Measurements from ENCODE around the gene TCF4.

TCF4 gene

DNA sequence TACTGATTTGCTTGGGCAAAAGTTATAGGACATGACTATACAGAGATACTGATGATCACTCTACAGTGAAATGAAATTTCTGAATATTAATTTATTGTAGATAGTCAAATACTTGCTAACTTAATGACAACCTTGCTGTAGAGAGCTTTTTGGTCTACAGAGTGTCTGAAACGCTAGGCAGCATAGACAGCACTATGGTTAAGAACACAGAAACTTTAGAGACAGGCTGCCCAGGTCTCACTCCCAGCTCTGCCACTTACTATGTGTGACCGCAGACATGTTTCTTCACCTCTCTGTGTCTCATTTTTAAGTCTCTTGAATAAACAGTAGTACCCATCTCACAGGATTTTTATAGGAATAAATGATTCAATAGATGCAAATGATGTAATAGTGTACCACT lies 247.0 kb downstream of the TCF4 start:
- no peak for DNase-seq

DNA sequence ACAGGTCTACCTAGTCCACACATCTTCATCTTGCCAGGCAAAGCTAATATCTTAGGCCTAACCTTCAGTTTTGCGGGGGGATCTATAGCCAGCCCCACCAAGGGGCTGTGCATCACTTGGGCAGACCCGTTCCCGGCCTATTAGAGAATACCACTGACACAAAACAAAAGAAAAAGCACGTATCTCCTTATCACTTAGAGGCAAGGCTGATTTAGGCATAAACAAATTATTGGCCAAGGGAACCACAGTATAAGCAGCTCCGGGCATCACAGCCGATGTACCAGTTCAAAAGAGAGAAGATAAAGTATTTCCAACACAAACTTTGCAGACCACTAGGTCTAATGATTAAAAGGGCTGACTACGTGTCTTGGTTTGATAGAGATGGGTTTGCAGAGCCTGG lies 248.0 kb downstream of the TCF4 start:
- DNase-seq: no peak

DNA sequence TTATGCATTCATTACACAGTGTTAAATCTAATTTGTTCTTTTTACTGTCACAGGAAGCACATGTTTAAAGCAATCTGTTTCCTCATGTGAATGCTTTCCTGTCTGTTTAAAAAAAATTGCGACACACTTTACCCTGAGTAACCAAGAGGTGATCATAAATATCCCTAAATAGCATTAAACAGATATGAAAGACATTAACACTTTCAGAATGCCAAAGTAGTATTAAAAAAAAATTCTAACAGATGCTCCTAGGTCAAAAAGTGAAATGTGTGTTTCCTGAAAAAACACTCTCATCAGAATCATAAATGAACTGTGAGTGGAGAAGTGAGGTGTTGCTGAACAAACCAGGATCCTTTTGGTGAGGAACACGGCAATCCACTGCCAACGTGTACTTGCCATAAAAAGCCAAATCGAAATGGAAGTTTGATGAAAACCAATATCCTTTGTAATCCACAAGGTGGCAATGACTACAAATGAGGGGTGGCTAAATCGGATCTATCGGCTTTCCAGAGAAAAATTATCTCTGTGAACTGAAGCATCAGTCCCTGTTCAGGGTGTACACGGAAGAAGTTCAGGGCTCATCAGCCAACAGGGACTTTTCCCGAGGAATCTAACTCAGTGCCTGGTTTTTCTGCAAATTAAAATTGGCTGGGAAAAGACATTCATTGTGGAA lies 248.9 kb downstream of the TCF4 start:
- DNase-seq: peak in 1 of 2 experiments; percentile 19

DNA sequence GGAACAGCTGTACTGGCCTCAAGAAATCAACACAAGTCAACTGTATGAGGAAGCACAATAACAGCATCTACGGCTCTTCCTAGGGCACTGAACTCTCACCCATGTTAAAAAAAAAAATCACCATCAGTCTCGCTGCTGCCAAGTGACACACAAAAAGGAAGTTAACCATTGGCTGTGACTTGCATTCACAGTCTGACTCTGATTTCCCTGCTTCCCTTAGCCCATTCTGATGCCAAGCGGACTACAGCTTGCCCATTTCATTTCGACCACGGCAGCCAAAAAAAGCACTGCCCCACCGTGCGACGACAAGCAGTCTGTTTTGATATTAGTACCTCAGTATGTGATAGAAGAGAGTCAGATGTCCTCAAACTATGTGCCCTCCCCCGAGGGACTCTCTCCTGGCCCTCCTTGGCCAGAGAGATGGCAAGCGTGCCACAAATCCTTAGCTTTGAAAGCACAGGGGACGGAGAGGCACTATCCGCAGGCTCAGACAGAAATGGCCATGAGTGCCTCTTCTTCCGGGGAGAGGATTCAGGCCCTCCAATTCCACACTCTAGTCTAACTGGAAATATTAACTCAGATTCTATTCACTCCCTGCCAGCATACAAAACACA lies 250.0 kb downstream of the TCF4 start:
- peak in 1 of 2 experiments; percentile 61 for DNase-seq

DNA sequence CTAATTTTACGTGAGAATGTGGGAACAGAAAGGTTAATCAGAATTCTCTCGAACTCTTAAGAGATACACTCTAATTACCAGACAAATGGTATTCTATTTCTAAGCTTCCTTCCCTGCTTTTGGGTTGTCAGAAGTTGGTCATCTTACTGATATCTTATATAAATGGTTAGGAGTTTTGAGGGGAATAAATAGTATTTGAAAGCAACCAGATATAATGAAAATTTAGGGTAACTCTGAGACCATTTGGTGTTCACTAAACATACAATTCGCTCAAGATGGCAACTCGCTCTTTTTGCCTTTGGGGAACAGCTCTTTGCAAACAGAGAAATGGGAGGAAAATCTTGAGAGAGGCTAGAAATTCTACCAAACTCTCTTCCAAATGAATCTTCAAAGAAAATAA lies 250.9 kb downstream of the TCF4 start:
- no peak for DNase-seq

DNA sequence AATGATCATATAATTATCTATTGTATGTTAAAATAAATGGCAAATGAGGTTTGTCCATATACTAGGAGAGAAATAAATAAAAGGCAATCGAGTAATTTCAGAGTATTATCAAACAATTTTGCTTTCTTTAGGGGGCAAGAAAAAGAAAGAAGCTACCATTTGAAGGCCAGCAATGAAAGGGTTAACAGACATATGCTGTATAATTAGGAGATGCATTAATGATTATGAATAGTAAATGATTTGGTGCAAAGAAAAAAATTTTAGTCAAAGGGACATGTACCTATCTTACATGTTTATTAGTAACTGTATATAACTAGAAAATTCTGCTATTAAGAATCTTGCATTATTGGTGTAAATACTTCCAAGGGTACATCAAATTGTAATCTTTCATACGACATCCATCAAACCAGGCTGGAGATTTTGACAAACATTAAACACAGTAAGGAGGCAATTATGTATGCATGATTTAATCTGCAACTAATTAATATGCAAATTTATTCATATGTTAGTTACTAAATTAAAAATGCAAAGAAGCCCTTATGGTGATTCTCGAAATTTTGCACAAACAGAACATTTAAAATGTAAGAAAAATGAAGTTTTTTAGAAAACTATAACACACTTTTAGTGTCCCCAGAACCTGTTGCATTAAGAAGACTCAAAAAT lies 251.4 kb downstream of the TCF4 start:
- no peak for DNase-seq

DNA sequence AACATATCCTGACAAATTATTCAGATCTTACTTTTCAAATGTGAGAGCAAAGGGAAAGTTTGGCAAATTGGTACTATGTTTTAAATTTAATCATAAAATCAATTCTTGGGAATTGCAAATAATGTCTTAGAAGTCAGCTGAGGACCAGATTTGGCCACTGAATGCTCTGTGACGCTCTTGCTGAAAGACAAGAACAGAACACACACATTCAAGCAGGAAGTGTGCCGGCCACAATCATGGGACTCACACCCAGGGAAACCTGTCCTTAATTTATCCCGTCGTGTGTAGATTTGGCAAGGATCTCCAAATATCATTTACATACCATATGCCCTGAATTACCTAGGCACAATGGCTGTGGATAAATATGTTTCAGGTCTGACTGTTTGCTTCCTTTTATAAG lies 253.1 kb downstream of the TCF4 start:
- DNase-seq: peak; percentile 68 to 86

DNA sequence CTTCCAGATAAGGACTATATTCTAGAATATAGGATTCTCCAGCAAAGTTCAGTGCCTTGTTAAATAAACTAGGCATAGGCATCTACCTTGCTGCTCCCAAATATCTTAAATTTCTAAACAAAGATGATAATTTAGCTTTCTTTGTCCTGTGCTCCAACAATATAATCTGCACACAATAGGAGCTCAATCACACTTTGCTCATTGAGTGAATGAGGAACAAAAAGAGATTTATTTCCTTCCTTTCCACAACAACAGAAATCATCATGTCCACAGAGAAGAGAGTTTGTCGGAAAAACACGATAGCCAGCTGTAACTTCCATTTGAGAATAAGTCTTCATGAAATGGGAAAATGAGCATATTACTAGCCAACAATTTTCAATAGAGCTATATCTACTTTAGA lies 256.7 kb downstream of the TCF4 start:
- DNase-seq: no peak

DNA sequence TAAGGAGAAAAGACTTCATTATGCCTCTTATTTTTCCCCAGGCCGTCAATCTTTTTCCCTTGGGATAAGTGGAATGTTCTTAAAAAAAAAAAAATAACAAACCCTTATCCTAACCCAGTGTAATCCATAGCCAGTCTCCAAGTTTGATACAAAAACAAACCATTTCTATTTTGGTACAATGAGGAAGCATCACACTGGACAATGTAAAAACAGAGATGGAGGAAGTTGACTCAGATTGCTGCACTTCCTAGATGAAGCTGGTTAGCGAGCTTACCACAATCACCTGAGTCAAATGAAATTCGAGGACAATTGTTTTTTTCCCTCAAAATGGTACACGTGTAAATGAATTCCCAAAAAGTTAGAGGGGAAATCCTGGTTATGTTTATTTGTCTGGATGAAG lies 259.7 kb downstream of the TCF4 start:
- no peak for DNase-seq

DNA sequence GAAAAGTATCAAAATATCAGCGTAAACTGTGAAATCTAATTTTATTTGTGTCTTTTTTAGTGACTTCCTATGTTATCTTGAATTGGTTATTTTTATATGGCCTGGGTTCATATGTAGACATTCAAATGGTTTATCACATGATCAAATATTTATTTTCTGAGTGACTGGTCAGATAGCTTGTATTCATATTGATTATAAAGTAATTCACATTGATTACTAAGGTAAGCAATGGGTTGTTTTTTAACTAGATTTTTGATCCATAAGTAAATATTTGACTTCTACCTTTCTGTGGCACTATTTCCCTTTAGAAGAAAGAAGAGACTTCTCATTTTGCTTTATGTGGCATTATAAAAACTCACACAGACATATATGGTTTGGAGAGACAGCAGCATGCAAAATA lies 260.5 kb downstream of the TCF4 start:
- DNase-seq: no peak

DNA sequence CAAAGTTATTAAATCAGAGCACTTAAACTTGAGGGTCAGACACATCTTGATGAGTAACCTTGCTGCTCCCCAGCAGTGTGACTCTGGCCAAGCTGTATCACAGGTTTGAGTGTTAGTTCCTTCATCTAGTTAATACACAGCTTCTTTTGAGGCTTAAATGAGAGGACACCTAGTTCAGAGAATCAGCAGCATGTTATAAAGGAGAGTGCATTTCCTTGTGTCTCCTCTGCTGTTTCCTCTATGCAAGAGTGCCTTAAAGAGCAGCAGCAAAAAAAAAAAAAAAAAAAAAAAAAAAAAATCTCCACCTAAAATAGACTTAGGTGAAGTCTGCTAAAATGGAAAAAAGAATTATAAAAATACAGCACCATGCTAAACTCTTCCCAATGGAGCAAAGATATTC lies 261.9 kb downstream of the TCF4 start:
- no peak for DNase-seq

DNA sequence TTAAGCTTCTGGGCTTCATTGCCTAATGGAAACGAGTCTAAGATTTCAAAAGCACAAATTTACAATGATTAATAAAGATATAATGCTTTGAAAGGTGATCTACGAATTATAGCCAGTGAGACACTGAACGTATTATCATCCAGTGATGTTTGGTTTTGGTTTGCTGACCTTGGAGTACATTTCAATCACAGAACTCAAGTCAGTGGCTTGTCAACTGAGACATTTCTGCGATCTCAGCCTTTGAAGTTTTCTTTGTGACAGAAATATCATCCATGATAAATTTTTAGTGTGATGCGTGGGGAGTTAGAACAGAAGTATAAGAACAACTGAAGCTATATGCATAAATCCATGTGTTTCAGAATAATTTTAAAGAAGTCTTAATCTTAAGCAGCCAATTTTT lies 263.8 kb downstream of the TCF4 start:
- DNase-seq: no peak

DNA sequence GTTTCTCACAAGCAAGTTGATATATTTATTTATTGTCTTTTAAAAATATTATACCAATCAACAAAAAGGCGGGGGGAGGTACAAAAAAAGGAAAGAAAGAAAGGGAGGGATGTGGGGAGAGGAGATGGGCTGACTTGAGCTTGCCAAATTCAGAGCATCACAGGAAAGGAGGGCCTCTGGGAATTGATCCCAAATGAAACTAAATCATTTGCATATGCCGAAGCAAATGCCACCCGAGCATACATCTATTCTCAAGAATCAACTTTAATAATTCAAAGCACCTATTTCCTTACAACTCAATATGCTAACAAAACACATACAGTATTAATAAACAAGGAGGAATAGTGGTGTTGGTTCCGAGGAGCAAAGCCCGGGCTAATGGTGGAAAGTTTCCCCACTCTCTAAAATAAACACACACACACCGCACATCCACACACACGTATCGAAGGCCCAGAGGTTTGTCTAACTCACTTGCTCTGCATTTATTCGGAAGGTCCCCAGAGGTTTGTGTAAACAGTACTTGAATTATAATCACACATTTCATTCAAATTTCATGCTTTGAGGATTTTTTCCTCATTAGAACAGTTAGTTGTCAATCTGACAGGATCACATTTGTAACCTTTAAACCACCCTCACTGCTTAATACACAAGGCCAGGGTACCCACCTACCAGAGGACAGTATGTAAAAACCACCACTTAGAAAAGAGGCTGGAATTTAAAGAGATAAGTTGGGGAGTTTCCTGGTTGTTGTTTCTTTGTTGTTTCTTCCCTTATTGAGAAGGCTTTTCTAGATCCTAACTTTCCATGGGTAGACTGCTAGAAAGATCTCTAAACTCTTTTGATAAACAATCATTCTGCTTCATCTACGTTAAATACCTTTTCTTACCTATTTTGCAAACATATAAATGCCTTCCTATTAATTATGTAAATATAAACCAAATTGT lies 264.7 kb downstream of the TCF4 start:
- peak; percentile 20 to 45 for DNase-seq

DNA sequence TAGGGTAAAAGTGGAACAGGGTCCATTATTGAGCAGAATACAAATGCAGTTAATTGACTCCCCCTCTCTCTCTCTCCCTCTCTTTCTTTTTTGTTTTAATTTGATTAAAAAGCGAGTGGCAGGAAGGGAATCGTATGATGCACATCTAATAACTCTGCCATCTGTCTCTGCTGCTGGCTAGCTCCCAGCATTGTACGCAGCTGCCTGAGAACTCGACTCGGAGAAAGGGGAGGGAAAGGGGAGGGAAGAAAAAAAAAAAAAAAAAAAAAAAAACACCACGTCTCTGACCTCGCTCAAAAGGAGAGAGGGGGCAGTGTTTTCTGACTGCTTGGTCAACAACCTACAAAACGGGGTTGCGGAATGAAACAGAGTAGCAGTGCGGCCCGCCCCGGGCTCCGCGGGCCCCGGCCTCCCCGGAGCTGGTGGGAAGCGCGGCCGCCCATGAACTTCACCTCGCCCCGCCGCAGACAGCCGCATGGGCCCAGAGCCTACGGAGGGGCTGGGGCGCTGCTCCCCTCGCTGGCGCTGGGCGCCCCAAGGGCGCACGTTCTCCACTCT lies 265.7 kb downstream of the TCF4 start:
- DNase-seq: peak; percentile 82 to 89

DNA sequence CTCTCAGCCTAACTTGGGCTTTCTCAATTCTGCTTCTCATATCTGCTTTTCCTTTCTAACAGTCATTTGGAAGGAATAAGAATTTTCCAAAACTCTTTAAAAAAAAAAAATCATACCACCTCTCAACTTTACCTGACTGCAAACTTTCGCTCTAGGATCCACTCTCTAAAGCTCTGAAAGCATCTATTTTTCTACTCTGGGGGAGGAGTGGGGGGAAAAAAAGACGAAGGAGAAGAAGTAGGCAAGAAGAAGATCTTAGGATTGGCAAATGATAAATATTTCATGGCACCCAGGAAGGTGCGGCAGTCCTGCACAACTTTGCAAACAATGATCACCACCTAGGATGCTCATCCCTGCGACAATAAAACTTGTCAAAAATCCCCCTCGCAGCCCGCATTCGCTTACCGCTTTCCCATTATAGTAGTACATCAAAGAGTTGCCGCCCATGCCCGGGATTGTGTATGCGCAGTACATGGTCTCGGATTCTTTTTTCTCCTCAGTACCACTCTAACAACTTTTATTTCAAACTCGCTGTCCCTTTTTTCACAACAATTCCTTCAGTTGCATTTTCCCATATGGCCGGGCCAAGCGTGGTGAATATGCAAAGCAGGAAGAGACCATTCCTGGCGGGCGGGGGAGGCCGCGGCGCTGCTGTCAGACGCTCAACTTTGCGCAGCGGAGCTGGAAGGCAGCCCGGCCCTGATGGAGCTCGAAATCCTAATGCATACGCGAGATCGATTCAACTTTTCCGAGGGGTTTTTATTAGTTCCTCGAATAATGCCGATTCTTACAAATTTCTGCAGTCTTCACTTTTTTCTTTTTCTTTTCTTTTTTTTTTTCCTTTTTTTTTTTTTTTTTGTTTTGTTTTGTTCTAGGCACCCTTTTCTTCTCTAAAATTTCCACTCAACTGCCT lies 266.5 kb downstream of the TCF4 start:
- peak; percentile 78 to 83 for DNase-seq

DNA sequence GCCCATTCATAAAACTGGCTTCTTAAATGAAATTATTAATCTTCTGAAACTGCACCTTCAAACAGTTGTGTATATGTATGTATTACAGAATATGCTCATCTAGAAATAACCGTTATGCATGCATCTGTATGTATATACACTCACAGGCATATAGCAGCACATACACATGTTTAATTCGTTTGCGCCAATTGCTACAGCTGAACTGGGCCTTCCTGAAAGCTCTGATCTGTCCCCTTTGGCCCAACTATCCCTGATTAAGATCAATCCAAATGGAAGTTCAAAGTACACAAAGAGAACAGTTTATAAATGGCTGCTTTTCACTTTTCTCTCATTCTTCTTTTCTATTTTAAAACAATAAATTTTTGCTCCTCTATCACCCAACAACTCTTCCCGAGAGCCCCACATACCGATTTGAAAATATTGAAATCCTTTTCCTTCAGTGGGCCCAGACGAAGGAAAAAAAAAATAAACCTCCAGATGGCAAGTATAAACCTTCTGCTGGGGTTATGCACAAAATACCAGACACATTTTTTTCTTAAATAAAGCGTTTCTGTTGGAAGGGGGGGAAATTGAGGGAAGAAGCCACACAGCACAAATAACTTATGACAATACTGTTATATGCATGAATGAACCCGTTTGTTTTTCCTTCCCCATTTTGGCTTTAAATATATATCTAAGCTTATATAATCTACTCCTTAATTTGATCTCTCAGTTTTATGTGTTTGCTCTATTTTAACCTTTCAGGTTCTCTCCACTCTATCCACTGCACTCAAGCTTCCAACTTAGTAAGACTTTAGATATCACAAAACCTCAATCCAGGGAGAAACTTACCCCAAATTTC lies 267.3 kb downstream of the TCF4 start:
- peak in 1 of 2 experiments; percentile 40 for DNase-seq

DNA sequence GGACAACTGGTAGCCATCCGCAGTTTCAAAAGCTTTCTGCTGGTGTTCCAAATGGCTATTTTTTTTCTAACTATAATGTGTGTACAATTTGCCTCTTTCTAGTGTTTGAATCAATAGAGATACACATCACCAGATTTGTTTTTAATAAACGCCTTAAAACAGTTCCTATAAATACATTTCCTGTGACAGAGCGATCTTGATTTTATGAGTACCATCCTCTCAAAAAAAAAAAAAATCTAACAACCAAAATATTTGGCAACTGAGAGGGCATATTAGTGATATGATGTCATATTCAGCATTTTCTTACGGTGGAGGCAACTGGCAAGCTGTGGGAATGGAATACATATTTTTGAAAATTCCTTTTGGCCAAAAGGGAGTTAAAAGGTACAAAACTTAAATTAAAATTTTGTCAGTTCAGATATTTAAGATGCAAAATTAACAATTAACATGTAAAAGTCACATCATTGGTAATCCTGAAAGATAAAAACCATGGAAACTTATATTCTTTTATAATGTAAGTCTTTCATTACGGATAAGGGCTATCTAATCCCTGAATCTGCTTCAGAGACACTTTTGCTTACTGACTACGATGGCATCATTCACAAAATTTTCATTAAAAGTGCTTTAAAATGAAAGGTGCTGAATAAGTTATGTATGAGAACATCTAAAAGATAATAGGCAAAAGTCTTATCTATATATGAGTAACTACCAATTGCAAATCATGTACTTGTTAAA lies 268.4 kb downstream of the TCF4 start:
- no peak for DNase-seq

DNA sequence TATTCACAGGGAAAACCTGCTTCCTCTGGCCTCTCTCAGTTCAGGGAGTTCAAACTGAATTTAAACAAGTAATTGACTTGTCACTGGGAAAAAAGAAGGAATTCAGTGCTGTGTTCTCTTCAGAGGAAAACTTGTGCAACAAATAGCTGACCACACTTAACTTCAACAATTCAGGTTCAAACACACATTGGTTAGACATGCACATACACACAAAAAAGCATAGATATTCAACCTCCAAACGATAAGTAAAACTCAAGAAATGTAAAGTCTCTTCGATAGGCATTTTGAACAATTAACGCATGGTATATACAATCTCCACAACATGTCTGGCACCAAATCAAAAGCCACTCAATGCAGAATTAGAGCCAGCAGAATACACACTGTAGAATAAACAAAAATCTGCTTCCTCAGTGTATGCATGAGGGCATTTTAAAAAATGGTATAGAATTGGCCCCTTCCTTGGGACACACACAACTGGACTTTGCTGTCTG lies 269.0 kb downstream of the TCF4 start:
- peak in 1 of 2 experiments; percentile 53 for DNase-seq

DNA sequence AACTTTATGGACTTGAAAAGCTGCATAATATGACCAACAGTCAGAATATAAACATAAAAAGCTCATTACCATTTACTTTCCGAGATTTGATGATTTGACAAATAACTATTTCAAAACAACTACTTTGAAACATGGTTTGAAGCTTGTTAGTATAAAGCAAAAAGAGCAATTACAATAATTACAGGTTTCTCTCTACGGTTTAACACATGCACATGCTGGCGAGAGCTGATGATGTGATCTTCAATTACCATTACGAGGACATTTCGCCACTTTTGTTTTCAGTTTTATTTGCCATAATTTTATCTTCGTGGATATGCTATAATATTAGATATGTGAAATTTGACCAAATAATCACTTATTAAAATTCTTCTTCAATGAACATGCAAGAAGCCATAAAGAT lies 270.1 kb downstream of the TCF4 start:
- peak in 1 of 2 experiments; percentile 67 for DNase-seq

DNA sequence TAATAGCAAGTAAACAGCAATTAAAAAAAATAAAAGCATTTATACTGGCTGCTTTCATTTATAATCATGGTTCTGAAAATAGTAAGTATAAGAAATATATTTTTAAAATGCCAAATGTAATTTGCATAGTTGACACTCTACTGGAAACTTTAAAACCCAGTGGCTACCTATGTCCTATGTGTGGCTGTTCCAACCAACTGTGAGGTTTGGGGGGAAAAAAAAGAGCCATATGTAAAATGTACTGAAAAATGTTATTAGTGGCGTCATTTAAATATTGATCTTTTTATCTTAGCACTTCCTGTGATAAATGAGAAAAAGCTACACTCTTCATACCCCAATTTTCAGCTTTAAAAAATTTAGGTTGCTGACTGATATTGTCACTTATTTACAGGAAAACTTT lies 270.7 kb downstream of the TCF4 start:
- no peak for DNase-seq

All from NCI-H2081 (cell line).